Caco-2 (cell line): ENCODE results near the gene IQGAP3. TPM values are rescaled to one million over a fixed set of nuclear protein-coding genes. Genes with fewer than 3 reads are reported as not detected.

Source experiments
- BruUV-seq: library from RNA; stranded (reverse); fragments of 400-500 nt; replicated peaks from 2 replicates; lab custom pipeline; 2021; lab: Mats Ljungman, UMichigan
- CTCF ChIA-PET: fragments of 300-600 bp; sonication (Branson Sonifier 250); formaldehyde crosslinking; loops from one replicate; lab custom pipeline; 2022; ENCODE audit warnings: antibody characterized with exemption; lab: Charles Lee
- POLR2A ChIA-PET: fragments of 300-600 bp; sonication (Branson Sonifier 250); formaldehyde crosslinking; loops from one replicate; lab custom pipeline; 2022; ENCODE audit warnings: antibody characterized with exemption; lab: Charles Lee
- DNase-seq, 2 experiments: peaks; one replicate each; pipeline versions ENCODE4 v3.0.0 to v3.0.0-alpha.2; 2020 to 2022
- H3K27me3 ChIP-seq: replicated peaks from 2 replicates; pipeline ENCODE4 v1.6.0; 2011; ENCODE audit warnings: low read length; ENCODE audit not compliant: control insufficient read depth, insufficient read depth
- H3K36me3 ChIP-seq: 2 replicates; pipeline ENCODE4 v1.5.1; 2011; ENCODE audit warnings: low read length; ENCODE audit not compliant: control insufficient read depth, insufficient read depth
- H3K4me1 ChIP-seq: fragments of 250-450 bp; sonication (Bioruptor Pico); 2 replicates; pipeline ENCODE4 v1.5.1; 2020; ENCODE audit warnings: mild to moderate bottlenecking
- H3K4me3 ChIP-seq: 2 replicates; pipeline ENCODE4 v1.5.1; 2011; ENCODE audit warnings: low read depth, mild to moderate bottlenecking, control low read depth, low read length
- H3K9me3 ChIP-seq: fragments of 250-450 bp; sonication (Bioruptor Pico); 2 replicates; pipeline ENCODE4 v1.5.1; 2020; ENCODE audit warnings: mild to moderate bottlenecking, moderate library complexity
- H3K27ac Mint-ChIP-seq: one replicate; pipeline ENCODE4 v1.8.0; 2022; ENCODE audit warnings: mixed read lengths; ENCODE audit not compliant: unreplicated experiment
- H3K27me3 Mint-ChIP-seq: one replicate; pipeline ENCODE4 v1.8.0; 2022; ENCODE audit warnings: mixed read lengths; ENCODE audit not compliant: insufficient read depth, unreplicated experiment
- H3K36me3 Mint-ChIP-seq: one replicate; pipeline ENCODE4 v1.8.0; 2022; ENCODE audit warnings: mild to moderate bottlenecking, mixed read lengths; ENCODE audit not compliant: insufficient read depth, unreplicated experiment
- H3K4me1 Mint-ChIP-seq: one replicate; pipeline ENCODE4 v1.8.0; 2022; ENCODE audit warnings: low read depth, mixed read lengths; ENCODE audit not compliant: unreplicated experiment
- H3K4me3 Mint-ChIP-seq: one replicate; pipeline ENCODE4 v1.8.0; 2022; ENCODE audit warnings: mild to moderate bottlenecking, moderate library complexity, mixed read lengths; ENCODE audit not compliant: unreplicated experiment
- H3K9me3 Mint-ChIP-seq: one replicate; pipeline ENCODE4 v1.8.0; 2022; ENCODE audit warnings: mixed read lengths; ENCODE audit not compliant: unreplicated experiment
- CTCF ChIP-seq, 2 experiments: fragments of 200-600 bp in 1 of 2; IDR thresholded peaks; 1 replicate in 1 of 2; 2 replicates in 1 of 2; pipeline versions ENCODE4 v1.5.1 to v1.8.0; 2011 to 2022; ENCODE audit warnings: antibody characterized with exemption in 1 of 2, control low read depth in 1 of 2, inconsistent platforms in 1 of 2, low read depth in 1 of 2, low read length in 1 of 2, mild to moderate bottlenecking in 1 of 2, moderate library complexity in 1 of 2; ENCODE audit not compliant: insufficient read depth in 1 of 2, severe bottlenecking in 1 of 2, unreplicated experiment in 1 of 2
- intact Hi-C: fragments of 100-400 bp; cut with micrococcal nuclease; formaldehyde crosslinking; loops from one replicate; pipeline ENCODE4 v1.10.0; 2022; ENCODE audit not compliant: unreplicated experiment
- total RNA-seq: library from RNA; stranded (reverse); gene quantifications from 2 replicates; pipeline ENCODE4 v1.2.3, GENCODE V29; 2022

IQGAP3 gene
- total RNA-seq, 1 experiment from 2014 or later: 37.6 TPM

DNA sequence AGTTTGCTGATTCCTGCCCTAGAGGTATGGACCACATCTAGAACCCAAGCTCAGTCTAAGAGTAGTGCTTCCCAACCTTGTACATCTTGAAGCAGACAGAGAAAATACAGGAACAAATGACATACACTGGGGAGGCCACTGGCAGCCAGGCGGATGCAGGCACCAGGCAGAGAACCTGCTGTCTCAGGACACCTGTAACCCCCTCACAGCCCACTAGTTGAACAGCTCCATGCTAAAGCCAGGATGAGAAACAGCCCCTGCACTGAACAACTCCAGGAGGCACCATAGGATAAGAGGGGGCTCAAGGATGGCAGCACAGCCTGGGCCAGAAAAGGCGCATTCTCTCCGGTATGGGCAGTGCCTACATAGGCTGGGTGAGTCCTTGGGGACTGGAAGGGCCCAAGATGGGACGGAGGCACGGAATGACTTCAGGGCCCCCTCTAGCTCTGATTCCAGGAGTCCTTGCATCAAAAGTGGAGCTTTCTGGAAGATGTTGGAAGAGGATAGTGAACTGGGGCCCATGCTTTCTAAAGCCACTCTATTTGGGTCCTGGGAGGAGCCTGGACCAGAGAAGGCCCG is 87.8 kb downstream of the IQGAP3 start:
- BruUV-seq: no TSS peak
- H3K4me1 ChIP-seq: no peaks in the 10 kb centered on the region
- POLR2A ChIA-PET: interaction anchor here (1.7 kb wide), 1 partner anchor 16 kb away, joined by 14 read pairs; the partner anchor contains the start of gene MEF2D
- intact Hi-C loops: no loop called here
- no peaks in the 10 kb centered on the region for H3K27me3 ChIP-seq
- peaks cover 7% of the 10 kb centered on the region for H3K4me1 Mint-ChIP-seq
- H3K36me3 Mint-ChIP-seq: peaks cover 5% of the 10 kb centered on the region
- no peak for DNase-seq
- TF ChIP-seq CTCF (IDR thresholded peaks at IDR 0.05; ENCODE audit: insufficient read depth in 1 of 2, low read depth in 1 of 2, low read length in 1 of 2, severe bottlenecking in 1 of 2, unreplicated experiment in 1 of 2): no peak
- no peaks in the 10 kb centered on the region for H3K9me3 ChIP-seq
- no peak overlapping the region for H3K27ac Mint-ChIP-seq
- no peak overlapping the region for H3K4me3 ChIP-seq
- H3K9me3 Mint-ChIP-seq: no peaks in the 10 kb centered on the region
- CTCF ChIA-PET: interaction anchor here (0.6 to 1.2 kb wide), 2 partner anchors 16 to 200 kb away, joined by 3 to 4 read pairs; no protein-coding TSS in a partner anchor
- peaks cover 7% of the 10 kb centered on the region for H3K36me3 ChIP-seq
- H3K27me3 Mint-ChIP-seq: no peaks in the 10 kb centered on the region
- H3K4me3 Mint-ChIP-seq: no peak overlapping the region

- Histone ChIP-seq H3K4me3 (no peak overlapping the region), H3K4me1 (no peaks in the 10 kb centered on the region), H3K36me3 (peaks cover 7% of the 10 kb centered on the region), H3K9me3 (no peaks in the 10 kb centered on the region), H3K27me3 (no peaks in the 10 kb centered on the region)
- ChIA-PET POLR2A (no interaction called here), CTCF (interaction anchor here (1.0 kb wide), 1 partner anchor 98 kb away, joined by 3 read pairs; no protein-coding TSS in a partner anchor)
- no peaks in the 10 kb centered on the region for H3K4me1 Mint-ChIP-seq
- no peaks in the 10 kb centered on the region for H3K9me3 Mint-ChIP-seq
- H3K27me3 Mint-ChIP-seq: no peaks in the 10 kb centered on the region
- intact Hi-C loops: no loop called here
- no TSS peak for BruUV-seq
- no peak for DNase-seq
- no peak for TF ChIP-seq CTCF (IDR thresholded peaks at IDR 0.05; ENCODE audit: insufficient read depth in 1 of 2, low read depth in 1 of 2, low read length in 1 of 2, severe bottlenecking in 1 of 2, unreplicated experiment in 1 of 2)
- H3K27ac Mint-ChIP-seq: no peak overlapping the region
- peaks cover 5% of the 10 kb centered on the region for H3K36me3 Mint-ChIP-seq
- H3K4me3 Mint-ChIP-seq: no peak overlapping the region
These were observed 89.0 kb downstream of the IQGAP3 start for GRCh38 chr1:156483397-156483796.

- peaks cover 7% of the 10 kb centered on the region for H3K36me3 ChIP-seq
- no peak overlapping the region for H3K27ac Mint-ChIP-seq
- no peak for TF ChIP-seq CTCF (IDR thresholded peaks at IDR 0.05; ENCODE audit: insufficient read depth in 1 of 2, low read depth in 1 of 2, low read length in 1 of 2, severe bottlenecking in 1 of 2, unreplicated experiment in 1 of 2)
- no peaks in the 10 kb centered on the region for H3K9me3 Mint-ChIP-seq
- no peaks in the 10 kb centered on the region for H3K27me3 Mint-ChIP-seq
- H3K4me1 ChIP-seq: no peaks in the 10 kb centered on the region
- no peaks in the 10 kb centered on the region for H3K4me1 Mint-ChIP-seq
- H3K36me3 Mint-ChIP-seq: peaks cover 8% of the 10 kb centered on the region
- H3K4me3 ChIP-seq: no peak overlapping the region
- DNase-seq: no peak
- no TSS peak for BruUV-seq
- H3K27me3 ChIP-seq: no peaks in the 10 kb centered on the region
- H3K9me3 ChIP-seq: no peaks in the 10 kb centered on the region
- ChIA-PET POLR2A (no interaction called here), CTCF (no interaction called here)
- intact Hi-C loops: no loop called here
- H3K4me3 Mint-ChIP-seq: no peak overlapping the region
These were observed 90.1 kb downstream of the IQGAP3 start for GRCh38 chr1:156482276-156482675.
